Neutrophil (primary cell): Measurements from ENCODE around the gene TEX13B.
"Not testable (repeated sequence)": the region's sequence is repeated elsewhere in the genome, so short reads cannot be mapped to it uniquely, and the experiment has no call there.

ENCODE experiments used
- H3K27ac ChIP-seq: fragments of 200-600 bp; sonication (generic); 2 replicates; pipeline ENCODE4 v1.5.1; 2016; ENCODE audit warnings: mild to moderate bottlenecking, moderate library complexity
- H3K27me3 ChIP-seq: fragments of 200-600 bp; sonication (generic); 2 replicates; pipeline ENCODE4 v1.6.0; 2016; ENCODE audit warnings: mild to moderate bottlenecking
- H3K36me3 ChIP-seq: fragments of 200-600 bp; sonication (generic); 2 replicates; pipeline ENCODE4 v1.5.1; 2017
- H3K4me1 ChIP-seq, 2 experiments: fragments of 200-600 bp in 1 of 2; sonication (generic) in 1 of 2; 1 replicate in 1 of 2; 2 replicates in 1 of 2; pipeline versions ENCODE4 v1.5.1 to v1.6.1; 2013 to 2016; ENCODE audit warnings: low read depth in 1 of 2, low read length in 1 of 2, mild to moderate bottlenecking in 1 of 2, moderate library complexity in 1 of 2; ENCODE audit not compliant: control insufficient read depth in 1 of 2, insufficient read depth in 1 of 2
- H3K4me3 ChIP-seq, 2 experiments: fragments of 200-600 bp in 1 of 2; sonication (generic) in 1 of 2; 1 replicate in 1 of 2; 2 replicates in 1 of 2; pipeline ENCODE4 v1.5.1; 2013 to 2016; ENCODE audit warnings: low read depth in 1 of 2, low read length in 1 of 2, mild to moderate bottlenecking in 1 of 2, moderate library complexity in 1 of 2
- H3K9me3 ChIP-seq: fragments of 200-600 bp; sonication (generic); 2 replicates; pipeline ENCODE4 v1.5.1; 2016
- CTCF ChIP-seq: fragments of 200-600 bp; sonication (generic); IDR thresholded peaks from 2 replicates; pipeline ENCODE4 v1.5.1; 2016; ENCODE audit warnings: antibody characterized with exemption

TEX13B gene

GRCh38 chrX:107971636-107972035 lies 10.5 kb downstream of the TEX13B start:
- no peaks in the 10 kb centered on the region for H3K9me3 ChIP-seq
- no peaks in the 10 kb centered on the region for H3K27me3 ChIP-seq
- no peak for TF ChIP-seq CTCF
- H3K4me1 ChIP-seq: no peaks in the 10 kb centered on the region
- H3K36me3 ChIP-seq: no peaks in the 10 kb centered on the region
- no peak overlapping the region for H3K27ac ChIP-seq
- no peak overlapping the region for H3K4me3 ChIP-seq

- no peaks in the 10 kb centered on the region for H3K27me3 ChIP-seq
- no peaks in the 10 kb centered on the region for H3K9me3 ChIP-seq
- H3K36me3 ChIP-seq: no peaks in the 10 kb centered on the region
- no peak overlapping the region for H3K4me3 ChIP-seq
- no peak for TF ChIP-seq CTCF
- no peak overlapping the region for H3K27ac ChIP-seq
- H3K4me1 ChIP-seq: no peaks in the 10 kb centered on the region
These were observed 12.1 kb downstream of the TEX13B start for GRCh38 chrX:107970073-107970472.

GRCh38 chrX:107968623-107969022 lies 13.5 kb downstream of the TEX13B start:
- TF ChIP-seq CTCF: no peak
- Histone ChIP-seq H3K27ac (no peak overlapping the region), H3K4me3 (no peak overlapping the region), H3K27me3 (no peaks in the 10 kb centered on the region), H3K36me3 (no peaks in the 10 kb centered on the region), H3K4me1 (no peaks in the 10 kb centered on the region), H3K9me3 (no peaks in the 10 kb centered on the region)

- H3K9me3 ChIP-seq, H3K4me3 ChIP-seq, H3K27ac ChIP-seq, H3K4me1 ChIP-seq, H3K36me3 ChIP-seq, H3K27me3 ChIP-seq: not testable (repeated sequence)
These were observed 26.8 kb downstream of the TEX13B start for GRCh38 chrX:107955337-107955736.

GRCh38 chrX:107940095-107940494 lies 42.1 kb downstream of the TEX13B start:
- Histone ChIP-seq H3K36me3 (no peaks in the 10 kb centered on the region), H3K27ac (no peak overlapping the region)
- TF ChIP-seq CTCF: no peak

GRCh38 chrX:107936434-107936730 lies 45.8 kb downstream of the TEX13B start:
- Histone ChIP-seq H3K9me3 (no peaks in the 10 kb centered on the region), H3K27me3 (peaks cover 23% of the 10 kb centered on the region), H3K4me3 (no peak overlapping the region), H3K36me3 (no peaks in the 10 kb centered on the region), H3K27ac (no peak overlapping the region), H3K4me1 (no peaks in the 10 kb centered on the region)
- TF ChIP-seq CTCF: no peak

More at GRCh38 chrX:107940095-107940494, 42.1 kb downstream of the TEX13B start:
- H3K9me3 ChIP-seq: no peaks in the 10 kb centered on the region
- no peak overlapping the region for H3K4me3 ChIP-seq
- H3K27me3 ChIP-seq: peaks cover 23% of the 10 kb centered on the region
- no peaks in the 10 kb centered on the region for H3K4me1 ChIP-seq
